ENCODE data around the gene SCNN1B. TPM values are rescaled to one million over a fixed set of nuclear protein-coding genes. Genes with fewer than 3 reads are reported as not detected.
A peak's percentile ranks its signal among the peaks of the same experiment; 100 is the strongest.

SCNN1B gene
- total RNA-seq, 2 donors from 2014 or later, result not detected

- H3K27ac ChIP-seq (ENCODE audit: low read depth, low read length), result no peak overlapping the region
- Mint-ChIP-seq H3K27me3 (ENCODE audit: insufficient read depth) (no peaks in the 10 kb centered on the region), H3K9me3 (no peaks in the 10 kb centered on the region), H3K36me3 (ENCODE audit: low read depth) (no peaks in the 10 kb centered on the region), H3K27ac (peak overlapping the region; percentile 24), H3K4me3 (no peak overlapping the region), H3K4me1 (no peaks in the 10 kb centered on the region)
- no peaks in the 10 kb centered on the region for H3K27me3 ChIP-seq (ENCODE audit: control insufficient read depth, insufficient read depth, low read length, poor library complexity, severe bottlenecking)
- H3K36me3 ChIP-seq (ENCODE audit: control insufficient read depth, insufficient read depth, low read length), result no peaks in the 10 kb centered on the region
- H3K9ac ChIP-seq (ENCODE audit: extremely low read depth, low read length, poor library complexity, severe bottlenecking), result no peak overlapping the region
- TF ChIP-seq CTCF (conservative IDR thresholded peaks at IDR 0.05), result no peak
- H3K9me3 ChIP-seq (ENCODE audit: control insufficient read depth, low read length), result no peaks in the 10 kb centered on the region
- no peaks in the 10 kb centered on the region for H3K4me1 ChIP-seq (ENCODE audit: control insufficient read depth, insufficient read depth, low read length)
- WGBS, 2 experiments (ENCODE audit: insufficient coverage in 1 of 2, insufficient read length in 1 of 2), result 90 to 91% methylated on average over 6 to 13 of the region's 13 CpGs
- no peak overlapping the region for H3K4me3 ChIP-seq (ENCODE audit: low read length)
- no peak for DNase-seq
Measured at GRCh38 chr16:23373436-23374219, 71.5 kb downstream of the SCNN1B start.

GRCh38 chr16:23374721-23375510, 72.8 kb downstream of the SCNN1B start:
- H3K36me3 Mint-ChIP-seq (ENCODE audit: low read depth), result no peaks in the 10 kb centered on the region
- Histone ChIP-seq H3K4me1 (ENCODE audit: control insufficient read depth, insufficient read depth, low read length) (no peaks in the 10 kb centered on the region), H3K4me3 (ENCODE audit: low read length) (no peak overlapping the region), H3K9ac (ENCODE audit: extremely low read depth, low read length, poor library complexity, severe bottlenecking) (no peak overlapping the region), H3K27me3 (ENCODE audit: control insufficient read depth, insufficient read depth, low read length, poor library complexity, severe bottlenecking) (no peaks in the 10 kb centered on the region), H3K27ac (ENCODE audit: low read depth, low read length) (no peak overlapping the region), H3K9me3 (ENCODE audit: control insufficient read depth, low read length) (no peaks in the 10 kb centered on the region), H3K36me3 (ENCODE audit: control insufficient read depth, insufficient read depth, low read length) (no peaks in the 10 kb centered on the region)
- no peak overlapping the region for H3K4me3 Mint-ChIP-seq
- peaks cover 4% of the 10 kb centered on the region for H3K27me3 Mint-ChIP-seq (ENCODE audit: insufficient read depth)
- WGBS, 2 experiments (ENCODE audit: insufficient coverage in 1 of 2, insufficient read length in 1 of 2), result 81 to 87% methylated on average over 5 to 17 of the region's 17 CpGs
- TF ChIP-seq CTCF (conservative IDR thresholded peaks at IDR 0.05), result no peak
- no peak for DNase-seq
- H3K4me1 Mint-ChIP-seq, result no peaks in the 10 kb centered on the region
- H3K9me3 Mint-ChIP-seq, result no peaks in the 10 kb centered on the region
- H3K27ac Mint-ChIP-seq, result no peak overlapping the region

GRCh38 chr16:23375643-23376042, 73.5 kb downstream of the SCNN1B start:
- Mint-ChIP-seq H3K4me1 (no peaks in the 10 kb centered on the region), H3K4me3 (no peak overlapping the region), H3K27ac (no peak overlapping the region), H3K36me3 (ENCODE audit: low read depth) (no peaks in the 10 kb centered on the region), H3K27me3 (ENCODE audit: insufficient read depth) (peaks cover 4% of the 10 kb centered on the region), H3K9me3 (no peaks in the 10 kb centered on the region)
- 92% methylated on average over 6 to 7 of the region's 7 CpGs for WGBS, 2 experiments (ENCODE audit: insufficient coverage in 1 of 2, insufficient read length in 1 of 2)
- H3K4me1 ChIP-seq (ENCODE audit: control insufficient read depth, insufficient read depth, low read length), result no peaks in the 10 kb centered on the region
- H3K27ac ChIP-seq (ENCODE audit: low read depth, low read length), result no peak overlapping the region
- DNase-seq, result no peak
- H3K36me3 ChIP-seq (ENCODE audit: control insufficient read depth, insufficient read depth, low read length), result no peaks in the 10 kb centered on the region
- no peak overlapping the region for H3K9ac ChIP-seq (ENCODE audit: extremely low read depth, low read length, poor library complexity, severe bottlenecking)
- no peaks in the 10 kb centered on the region for H3K27me3 ChIP-seq (ENCODE audit: control insufficient read depth, insufficient read depth, low read length, poor library complexity, severe bottlenecking)
- no peak overlapping the region for H3K4me3 ChIP-seq (ENCODE audit: low read length)
- TF ChIP-seq CTCF (conservative IDR thresholded peaks at IDR 0.05), result no peak
- H3K9me3 ChIP-seq (ENCODE audit: control insufficient read depth, low read length), result no peaks in the 10 kb centered on the region
